Stimulated activated naive CD8-positive, alpha-beta T cell treated with anti-CD3 and anti-CD28 coated beads, Interleukin-15, Interleukin-2, amounts not matched to agents 100 U/mL and 50 U/mL, for 24 hours (primary cell): ENCODE data around the gene GPR107.

Source experiments
- ATAC-seq: fragments of 150-1000 bp; cut with Tn5 transposase; one replicate; pipeline ENCODE4 v1.10.0; 2021
- DNase-seq: peaks from one replicate; pipeline ENCODE4 v3.0.0; 2021

Gene GPR107

DNA sequence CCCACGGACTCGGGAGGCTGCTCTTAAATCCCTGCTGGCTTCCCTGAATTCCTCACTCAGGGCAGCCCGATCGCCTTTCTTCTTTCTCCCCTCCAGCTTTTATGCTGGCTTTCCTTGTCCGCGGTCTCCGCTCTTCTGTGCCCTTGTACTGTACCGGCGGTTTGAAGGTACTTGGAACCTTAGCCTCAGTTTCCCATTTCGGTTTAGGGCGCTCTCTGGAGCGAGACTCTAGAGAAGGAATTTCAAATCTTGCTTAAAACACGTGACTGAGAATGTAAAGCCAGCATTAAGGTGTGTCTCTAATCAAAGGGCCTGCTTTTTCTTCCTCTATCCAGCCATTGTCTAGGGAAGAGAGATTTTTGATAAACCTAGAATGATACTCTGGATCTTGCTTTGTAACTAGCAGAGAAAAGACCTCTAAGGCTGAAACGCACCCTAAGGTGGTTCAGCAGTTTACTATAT is 650 bp downstream of the GPR107 start:
- ATAC-seq, result no peak
- no peak for DNase-seq

DNA sequence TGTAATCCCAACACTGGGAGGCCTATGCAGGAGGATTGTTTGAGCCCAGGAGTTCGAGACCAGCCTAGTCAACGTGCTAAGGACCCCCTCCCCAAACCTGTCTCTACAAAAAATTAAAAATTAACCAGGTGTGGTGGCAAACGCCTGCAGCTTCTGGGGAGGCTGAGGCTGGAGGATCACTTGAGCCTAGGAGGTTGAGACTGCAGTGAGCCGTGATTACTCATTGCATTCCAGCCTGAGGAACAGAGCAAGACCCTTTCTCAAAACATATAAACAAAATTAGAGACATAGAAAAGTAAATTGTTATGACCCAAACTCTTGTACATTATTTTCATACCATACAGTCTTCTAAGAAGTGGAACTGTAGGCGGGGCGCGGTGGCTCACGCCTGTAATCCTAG is 1.1 kb downstream of the GPR107 start:
- ATAC-seq (no peak), DNase-seq (no peak)

DNA sequence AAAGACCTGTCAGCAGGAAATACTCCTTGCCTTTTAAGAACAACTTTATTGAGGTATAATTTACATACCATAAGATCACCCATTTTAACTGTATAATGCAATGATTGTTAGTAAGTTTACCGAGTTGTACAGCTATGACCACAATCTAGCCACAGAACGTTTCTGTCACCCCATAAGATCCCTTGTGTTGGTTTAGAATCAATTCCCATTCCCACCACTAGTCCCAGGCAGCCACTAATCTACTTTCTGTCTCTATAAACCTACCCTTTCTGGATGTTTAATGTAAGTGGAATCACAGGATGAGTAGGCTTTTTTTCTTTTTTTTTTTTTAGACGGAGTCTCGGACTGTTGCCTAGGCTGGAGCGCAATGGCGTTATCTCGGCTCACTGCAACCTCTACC is 4.4 kb downstream of the GPR107 start:
- no peak for ATAC-seq
- no peak for DNase-seq

DNA sequence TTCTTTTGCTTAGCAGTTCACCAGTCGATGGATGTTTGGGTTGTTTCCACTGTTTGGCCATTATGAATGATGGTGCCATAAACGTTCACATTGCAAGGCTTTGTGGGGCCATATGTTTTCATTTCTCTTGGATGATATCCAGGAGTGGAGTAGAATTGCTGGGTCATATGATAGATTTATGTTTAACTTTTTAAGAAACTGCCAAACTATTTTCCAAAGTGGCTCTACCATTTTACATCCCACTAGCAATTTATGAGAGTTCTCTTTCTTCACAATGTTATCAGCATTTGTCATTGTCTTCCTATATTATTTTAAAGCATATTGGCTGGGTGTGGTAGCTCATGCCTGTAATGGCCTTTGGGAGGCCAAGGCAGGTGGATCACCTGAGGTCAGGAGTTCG is 5.2 kb downstream of the GPR107 start:
- ATAC-seq (no peak), DNase-seq (no peak)

DNA sequence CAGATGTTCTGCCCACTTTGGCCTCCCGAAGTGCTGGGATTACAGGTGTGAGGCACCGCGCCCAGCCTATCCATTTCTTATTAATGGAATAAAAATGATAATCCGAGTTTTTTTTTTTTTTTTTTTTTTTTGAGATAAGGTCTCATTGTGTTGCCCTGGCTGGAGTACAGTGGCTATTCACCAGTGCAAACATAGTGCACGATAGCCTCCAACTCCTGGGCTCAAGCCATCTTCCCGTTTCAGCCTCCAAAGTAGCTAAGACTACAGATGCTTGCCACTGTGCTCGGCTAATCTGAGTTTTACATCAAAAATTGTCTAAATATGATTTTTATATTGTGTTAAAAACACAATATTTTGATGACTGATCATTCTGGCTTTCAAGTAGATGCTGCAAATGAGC is 6.6 kb downstream of the GPR107 start:
- ATAC-seq, result no peak

DNA sequence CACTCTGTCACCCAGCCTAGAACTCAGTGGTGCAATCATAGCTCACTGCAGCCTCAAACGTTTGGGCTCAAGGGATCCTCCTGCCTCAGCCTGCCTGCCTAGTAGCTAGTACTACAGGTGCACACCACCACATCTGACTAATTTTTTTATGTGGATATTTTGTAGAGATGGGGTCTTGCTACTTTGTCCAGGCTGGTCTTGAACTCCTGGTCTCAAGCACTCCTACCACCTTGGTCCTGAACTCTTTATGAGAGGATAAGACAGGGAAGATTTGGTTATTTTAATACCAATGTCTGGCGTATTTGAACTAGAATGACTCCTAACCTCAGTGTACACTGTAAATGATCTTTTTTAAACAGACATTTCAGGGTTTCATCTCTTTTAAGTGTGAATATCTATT is 9.0 kb downstream of the GPR107 start:
- no peak for DNase-seq
- ATAC-seq, result no peak

More for the DNA sequence above, 6.6 kb downstream of the GPR107 start:
- DNase-seq, result no peak

DNA sequence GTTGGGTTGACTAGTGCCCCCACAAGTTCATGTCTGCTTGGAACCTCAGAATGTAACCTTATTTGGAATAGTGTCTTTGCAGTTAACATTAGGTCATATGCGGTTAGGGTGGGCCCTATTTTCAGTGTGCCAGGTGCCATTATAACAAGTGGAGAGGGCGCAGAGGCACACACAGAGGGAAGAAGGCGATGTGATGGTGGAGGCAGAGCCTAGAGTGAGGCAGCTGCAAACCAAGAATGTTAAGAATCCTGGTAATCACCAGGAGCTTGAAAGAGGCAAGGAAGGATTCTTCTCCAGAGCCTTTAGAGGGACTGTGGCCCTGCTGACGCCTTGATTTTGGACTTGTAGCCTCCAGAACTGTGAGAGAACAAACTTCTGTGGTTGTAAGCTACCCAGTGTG is 10.9 kb downstream of the GPR107 start:
- ATAC-seq, result no peak
- no peak for DNase-seq

DNA sequence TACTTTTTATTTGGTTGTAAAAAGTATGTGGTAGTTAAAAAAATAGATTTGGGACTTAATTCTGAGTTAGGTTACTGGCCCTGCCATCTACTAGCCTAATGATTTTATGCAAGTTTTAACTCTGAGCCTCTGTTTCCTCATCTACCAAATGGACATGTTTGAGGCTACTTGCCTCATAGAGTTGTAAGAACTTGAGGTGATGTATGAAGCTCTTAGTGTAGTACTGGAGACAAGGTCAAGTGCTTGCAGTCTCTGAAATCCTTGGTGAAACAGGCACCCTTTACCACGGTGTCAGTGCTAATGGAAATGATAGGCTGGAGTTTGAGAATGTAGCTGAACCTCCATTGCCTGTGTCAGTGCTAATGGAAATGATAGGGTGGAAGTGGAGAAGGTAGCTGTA is 15.3 kb downstream of the GPR107 start:
- no peak for ATAC-seq

DNA sequence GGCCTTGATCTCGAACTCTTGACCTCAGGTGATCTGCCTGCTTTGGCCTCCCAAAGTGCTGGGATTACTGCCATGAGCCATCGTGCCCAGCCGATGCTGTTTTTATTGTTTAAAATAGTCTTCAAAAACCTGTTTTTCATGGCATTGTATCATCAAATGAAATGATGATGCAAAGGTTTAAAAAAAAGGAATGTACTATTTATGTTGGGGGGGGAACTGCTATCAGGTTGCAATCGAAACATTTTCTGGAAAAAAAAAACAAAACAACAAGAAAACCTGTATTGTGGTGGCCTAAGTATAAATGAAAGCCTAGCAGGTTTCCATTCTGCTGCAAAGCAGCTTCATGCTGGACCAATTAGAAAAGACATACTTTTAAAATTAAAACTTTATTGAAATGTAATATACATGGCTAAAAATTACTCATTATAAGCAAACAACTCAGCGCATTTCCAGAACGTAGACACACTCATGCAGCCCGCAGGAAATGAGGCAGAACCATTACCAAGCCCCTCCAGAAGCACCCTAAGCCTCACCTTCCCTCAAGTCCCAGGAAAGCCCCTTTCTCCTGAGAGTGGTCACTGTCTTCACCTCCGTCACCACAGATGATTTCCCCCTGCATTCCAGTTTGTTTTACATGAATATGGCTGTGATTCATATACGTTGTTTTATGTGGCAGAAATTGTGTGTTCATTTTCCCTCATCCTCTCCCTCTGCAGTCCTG is 19.0 kb downstream of the GPR107 start:
- DNase-seq, result peak; percentile 33
- ATAC-seq, result peak; percentile 83

More for the DNA sequence above, 15.3 kb downstream of the GPR107 start:
- DNase-seq, result no peak

DNA sequence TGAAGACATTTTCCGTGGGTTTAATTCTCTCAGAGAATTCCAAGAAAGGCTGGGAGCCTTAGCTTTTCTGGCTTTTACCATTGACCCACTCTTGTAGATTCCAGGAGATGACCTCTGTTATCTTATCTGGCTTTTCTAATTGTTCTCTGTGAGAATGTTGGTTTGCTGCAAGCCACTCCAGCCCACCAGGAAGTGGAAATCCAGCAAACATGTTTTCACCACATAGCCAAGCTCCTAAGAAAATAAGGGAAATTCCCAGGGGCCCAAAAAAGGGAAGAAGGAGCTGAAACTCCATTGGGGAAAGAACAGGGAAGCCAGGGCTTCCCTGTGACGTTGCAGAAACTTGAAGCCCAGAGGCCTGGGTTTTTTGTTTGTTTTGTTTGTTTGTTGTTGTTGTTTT is 19.7 kb downstream of the GPR107 start:
- DNase-seq (no peak), ATAC-seq (no peak)

DNA sequence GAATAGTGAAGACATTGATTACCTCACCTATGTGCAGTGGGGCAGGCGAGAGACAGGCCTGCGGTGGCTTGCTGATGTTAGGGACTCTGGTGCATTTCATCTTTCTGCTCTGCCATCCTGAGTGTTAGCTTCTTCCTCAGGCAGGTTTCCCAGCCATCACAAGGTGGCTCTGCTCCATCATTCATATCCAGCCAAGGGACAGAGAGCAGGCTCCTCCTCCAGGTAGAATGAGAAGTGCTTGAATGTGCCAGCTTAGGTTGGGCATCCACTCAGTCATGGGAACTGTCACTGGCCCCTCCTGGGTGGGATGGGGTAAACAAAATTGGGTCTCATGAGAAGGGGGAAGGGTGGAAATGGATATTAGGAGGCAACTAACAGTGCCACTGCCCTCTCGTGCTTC is 24.8 kb downstream of the GPR107 start:
- ATAC-seq (no peak), DNase-seq (no peak)

DNA sequence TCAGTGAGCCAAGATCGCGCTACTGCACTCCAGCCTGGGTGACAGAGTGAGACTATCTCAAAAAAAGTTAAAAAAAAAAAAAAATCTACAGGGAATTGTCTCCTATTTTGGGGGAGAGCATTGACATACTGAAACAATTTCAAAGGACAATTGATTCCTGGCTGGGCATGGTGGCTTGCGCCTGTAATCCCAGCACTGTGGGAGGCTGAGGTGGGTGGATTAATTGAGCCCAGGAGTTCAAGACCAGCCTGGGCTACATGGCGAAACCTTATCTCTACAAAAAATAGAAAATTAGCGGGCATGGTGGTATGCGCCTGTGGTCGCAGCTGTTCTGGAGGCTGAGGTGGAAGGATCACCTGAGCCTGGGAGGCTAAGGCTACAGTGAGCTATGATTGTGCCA is 30.6 kb downstream of the GPR107 start:
- DNase-seq (no peak), ATAC-seq (no peak)

DNA sequence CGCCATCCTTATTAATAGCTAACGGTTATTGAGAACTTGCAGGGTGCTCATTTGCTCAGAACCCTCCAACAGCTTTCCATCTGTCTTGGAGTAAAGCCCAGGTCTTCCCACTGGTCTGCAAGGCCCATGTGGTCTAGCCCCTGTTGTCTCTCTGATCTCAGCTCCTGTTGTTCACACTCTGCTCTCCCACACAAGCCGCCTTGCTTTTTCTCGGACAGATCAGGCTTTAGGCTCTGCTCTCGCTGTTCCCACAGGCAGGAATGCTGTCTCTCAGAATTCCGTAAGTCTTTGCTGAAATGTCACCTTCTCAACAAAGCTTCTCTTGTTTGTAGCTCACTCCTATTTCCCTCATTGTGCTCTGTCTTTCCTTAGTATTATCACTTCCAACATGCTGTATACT is 34.3 kb downstream of the GPR107 start:
- DNase-seq, result no peak

DNA sequence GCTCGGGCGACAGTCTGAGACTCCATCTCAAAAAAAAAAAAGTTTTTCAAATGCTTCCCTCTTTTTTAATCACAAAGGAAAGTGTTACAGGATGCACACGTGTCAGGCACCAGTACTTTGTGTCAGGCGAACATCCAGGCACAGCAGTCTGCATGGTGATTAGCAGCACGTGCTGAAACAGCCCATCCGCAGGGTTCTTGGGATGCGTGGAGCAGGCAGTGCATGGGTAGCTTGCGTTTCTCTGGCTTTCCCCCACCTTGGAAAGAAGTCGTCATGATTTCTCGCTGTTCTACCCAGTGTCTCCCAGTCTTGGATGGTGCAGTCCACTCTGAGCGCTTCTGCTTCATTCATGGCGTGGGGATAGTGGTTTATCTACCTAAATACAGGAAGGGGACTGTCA is 35.4 kb downstream of the GPR107 start:
- no peak for ATAC-seq
- no peak for DNase-seq

More for the DNA sequence above, 34.3 kb downstream of the GPR107 start:
- ATAC-seq, result no peak

DNA sequence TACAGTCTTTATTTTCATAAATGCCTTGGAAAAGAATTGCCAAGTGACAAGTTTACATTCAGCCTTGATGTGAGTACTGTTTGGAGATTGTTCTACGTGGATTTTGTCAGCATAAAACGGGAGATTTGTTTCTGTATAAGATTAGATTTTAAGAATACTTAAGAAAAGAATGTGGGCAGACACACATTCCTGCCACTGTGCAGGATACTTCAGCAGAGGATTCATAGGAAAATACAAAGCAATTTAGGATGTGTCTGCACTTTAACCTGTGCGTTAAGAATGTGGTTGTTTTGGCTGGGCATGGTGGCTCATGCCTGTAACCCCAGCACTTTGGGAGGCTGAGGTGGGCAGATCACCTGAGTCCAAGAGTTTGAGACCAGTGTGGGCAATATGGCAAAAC is 37.2 kb downstream of the GPR107 start:
- no peak for DNase-seq
- no peak for ATAC-seq

DNA sequence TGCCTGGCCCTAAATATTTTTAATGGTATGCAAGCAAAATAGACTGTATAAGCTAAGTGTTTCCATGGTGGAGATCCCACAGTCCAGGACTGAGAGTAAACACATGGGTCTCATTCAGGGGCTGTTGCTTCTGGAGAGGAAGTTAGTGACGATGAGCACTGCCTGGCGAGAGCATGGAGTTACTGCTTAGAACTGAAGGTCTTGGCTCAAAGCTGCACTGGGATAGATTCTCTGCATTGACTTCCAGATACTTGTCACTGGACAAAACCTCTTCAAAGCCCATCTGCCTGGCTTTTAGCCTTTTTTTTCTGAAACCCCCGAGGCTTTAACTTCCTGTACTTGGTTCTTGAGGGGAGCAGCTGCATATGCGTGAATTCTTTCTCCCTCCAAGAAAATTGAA is 39.2 kb downstream of the GPR107 start:
- no peak for ATAC-seq
- no peak for DNase-seq

DNA sequence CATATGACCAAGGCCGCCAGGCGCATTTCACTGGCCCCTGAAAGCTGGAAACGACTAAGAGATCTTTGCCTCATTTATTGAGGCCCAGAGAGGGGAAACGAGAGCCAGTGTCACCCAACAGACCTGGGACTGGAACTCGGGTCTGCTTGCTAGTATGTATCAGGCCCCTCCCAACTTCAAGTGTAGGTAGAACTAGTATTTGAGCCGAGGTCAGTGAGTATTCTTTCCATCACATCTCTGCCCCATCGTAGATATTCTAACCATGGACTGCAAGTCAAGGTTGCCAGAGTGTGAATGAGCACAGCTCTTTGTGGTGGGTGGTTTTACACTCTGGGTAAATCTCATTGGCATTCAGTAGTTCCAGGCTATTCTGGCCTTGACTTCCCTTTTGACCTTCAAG is 42.2 kb downstream of the GPR107 start:
- DNase-seq (peak; percentile 22), ATAC-seq (peak; percentile 82)

DNA sequence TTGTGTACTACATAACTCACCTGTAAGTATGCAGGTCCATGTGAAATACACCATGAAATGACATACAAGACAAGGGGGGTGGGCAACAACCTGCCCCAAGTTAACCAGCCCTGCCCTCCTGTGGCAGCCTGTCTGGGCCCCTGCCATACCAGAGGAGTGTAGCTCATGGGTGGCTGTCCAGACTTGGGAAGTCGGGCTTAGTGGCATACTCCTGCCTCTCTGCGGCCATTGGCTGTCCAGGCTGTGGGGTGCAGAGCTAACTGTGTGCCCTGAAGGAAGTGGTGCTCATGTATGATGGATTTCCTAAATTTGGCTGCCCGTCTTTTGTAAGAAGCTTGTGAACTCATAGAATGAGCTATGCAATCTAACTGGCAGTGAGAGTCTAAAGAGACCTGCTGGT is 47.0 kb downstream of the GPR107 start:
- ATAC-seq (no peak), DNase-seq (no peak)

DNA sequence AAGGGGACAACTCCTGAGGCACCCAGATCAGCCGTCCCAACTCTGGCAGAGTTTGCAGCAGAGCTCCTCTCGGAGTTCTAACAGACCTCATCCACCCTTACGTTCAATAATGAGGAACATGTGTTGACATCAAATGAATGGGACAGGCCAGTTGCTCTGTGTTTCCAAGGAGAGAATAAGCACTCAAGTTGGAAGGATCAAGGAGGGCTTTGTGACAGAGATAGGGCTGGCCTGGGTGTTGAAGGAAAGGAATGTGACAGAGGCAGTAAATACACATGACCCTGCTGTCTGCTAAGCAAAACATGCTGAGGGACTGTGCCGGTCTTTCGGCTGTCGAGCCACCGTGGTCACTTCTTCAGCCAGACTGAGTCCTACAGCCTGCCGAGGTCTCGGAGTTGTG is 48.2 kb downstream of the GPR107 start:
- ATAC-seq (no peak), DNase-seq (no peak)

DNA sequence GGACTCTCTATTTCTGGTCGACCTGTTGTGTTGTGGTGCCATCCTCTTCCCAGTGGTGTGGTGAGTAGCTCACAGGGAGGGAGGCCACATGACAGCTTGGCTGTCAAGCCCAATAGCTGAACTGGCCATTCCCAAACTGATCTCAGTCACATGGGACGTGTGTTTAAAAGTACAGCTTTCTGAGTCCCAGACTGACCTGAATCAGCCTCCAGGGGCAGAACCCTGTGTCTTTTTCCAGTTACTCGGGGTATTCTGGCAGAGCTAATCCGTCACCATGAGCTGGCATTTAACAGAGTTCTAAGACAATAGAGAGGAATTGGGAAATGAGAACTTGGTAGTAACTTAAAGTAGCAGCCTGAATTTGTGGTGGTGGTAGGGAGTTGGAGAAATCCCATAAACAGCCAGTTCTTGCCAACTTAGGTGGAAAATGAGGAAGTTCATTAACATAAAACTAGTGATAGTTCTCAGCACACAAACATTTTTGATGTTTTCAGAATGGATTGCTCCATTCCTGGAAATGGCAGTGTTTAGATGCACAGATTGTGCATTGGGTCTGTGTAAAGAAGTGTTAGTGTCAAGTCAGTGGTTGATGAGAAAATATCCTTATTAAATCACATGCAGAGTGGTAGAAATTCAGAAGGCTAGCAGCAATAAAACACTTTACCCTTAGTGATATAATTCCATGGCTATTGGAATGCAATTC is 50.9 kb downstream of the GPR107 start:
- DNase-seq, result no peak
- ATAC-seq, result no peak

DNA sequence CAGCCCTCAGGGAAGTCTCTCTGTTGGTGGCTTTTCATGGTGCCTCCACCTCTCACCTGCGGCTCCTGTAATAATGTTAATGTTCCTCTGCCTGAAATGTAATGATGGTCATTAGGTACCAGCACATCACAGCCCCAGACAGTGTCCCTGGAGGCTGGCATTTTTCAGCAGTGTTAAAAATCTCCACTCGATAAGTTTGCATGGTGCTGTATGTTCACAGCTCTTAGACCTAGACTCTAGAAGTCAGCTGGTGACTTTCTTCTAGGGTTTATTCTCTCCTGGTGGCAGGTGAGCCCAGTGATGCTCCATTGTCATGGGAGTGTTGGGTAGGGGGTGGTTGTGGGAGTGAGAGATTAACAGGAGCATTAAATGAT is 53.1 kb downstream of the GPR107 start:
- no peak for DNase-seq

DNA sequence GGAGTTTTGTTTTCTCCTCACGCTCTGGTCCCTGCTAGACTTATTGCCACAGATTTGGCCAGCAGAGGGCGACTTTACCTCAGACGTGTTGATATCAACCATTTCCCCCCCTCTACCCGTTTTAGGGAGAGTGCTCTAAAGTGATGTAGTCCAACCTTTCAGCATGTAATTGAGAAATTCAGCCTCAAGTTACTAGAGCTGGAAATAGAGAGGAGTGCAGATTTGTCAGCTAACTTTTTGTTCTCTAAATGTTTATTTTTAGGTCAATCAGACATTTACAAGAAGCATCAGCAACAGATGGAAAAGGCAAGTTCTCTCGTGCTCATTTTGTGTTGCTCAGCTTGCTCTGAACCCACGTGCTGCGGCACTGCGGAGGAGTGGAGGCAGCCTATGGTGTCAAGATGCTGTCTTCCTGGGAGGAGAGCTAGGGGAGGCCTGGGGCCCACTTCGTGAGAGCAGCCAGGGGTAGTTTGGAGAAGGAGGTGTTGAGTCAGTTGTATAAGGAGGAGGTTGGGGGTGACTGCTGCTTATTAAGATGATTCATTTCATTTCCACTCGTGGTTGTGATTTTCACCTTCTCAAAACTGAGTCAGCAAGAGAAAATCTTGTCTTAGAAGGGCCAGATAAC is 53.6 kb downstream of the GPR107 start:
- DNase-seq, result peak; percentile 89
- ATAC-seq, result peak; percentile 93

More for the DNA sequence above, 53.1 kb downstream of the GPR107 start:
- no peak for ATAC-seq

DNA sequence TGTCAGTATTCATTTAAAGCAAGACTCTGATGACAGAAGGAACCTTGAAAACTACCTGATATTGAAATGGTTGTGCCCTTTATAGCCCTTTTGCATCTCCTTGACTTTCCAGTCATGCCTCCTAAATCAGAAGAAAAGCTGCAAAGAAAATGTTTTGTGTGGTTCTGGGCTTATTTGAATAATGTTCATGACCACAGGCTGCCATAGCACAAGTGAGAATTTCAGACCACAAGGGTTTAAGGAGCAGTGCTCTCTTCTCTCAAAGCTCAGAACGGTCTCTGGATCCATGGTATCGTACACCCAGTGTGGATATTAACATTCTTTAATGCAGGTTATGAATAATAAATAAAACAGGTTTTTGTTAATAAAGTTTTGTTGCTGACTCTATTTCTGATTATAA is 54.2 kb downstream of the GPR107 start:
- DNase-seq (no peak), ATAC-seq (no peak)

DNA sequence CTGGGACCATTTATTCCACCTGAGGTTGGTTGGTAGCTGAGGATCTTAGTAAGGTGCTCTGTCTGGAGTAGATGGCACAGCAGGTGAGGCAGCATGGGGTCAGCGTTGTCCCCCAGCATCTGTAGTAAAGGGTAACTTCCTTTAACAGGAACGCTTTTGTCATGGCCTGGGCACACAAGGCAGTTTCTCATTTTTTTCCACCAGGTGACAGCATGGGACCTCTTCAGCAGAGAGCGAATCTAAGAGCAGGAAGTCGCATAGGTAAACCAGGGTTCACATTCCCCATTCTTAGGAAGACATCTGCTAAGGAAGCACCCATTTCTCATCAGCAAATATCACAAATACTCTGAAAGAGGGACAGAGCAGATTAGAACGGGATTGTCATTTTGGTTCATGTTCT is 56.5 kb downstream of the GPR107 start:
- ATAC-seq (no peak), DNase-seq (no peak)
